Calu3 (cell line): ENCODE results near the gene RCCD1. TPM values are rescaled to one million over a fixed set of nuclear protein-coding genes. Genes with fewer than 3 reads are reported as not detected.

ENCODE experiments used
- BruUV-seq: library from RNA; stranded (reverse); fragments of 400-500 nt; replicated peaks from 2 replicates; lab custom pipeline; 2021; lab: Mats Ljungman, UMichigan
- CTCF ChIA-PET: fragments of 300-600 bp; sonication (Branson Sonifier 250); formaldehyde crosslinking; loops from one replicate; lab custom pipeline; 2022; ENCODE audit warnings: antibody characterized with exemption; lab: Charles Lee
- DNase-seq: peaks from one replicate; pipeline ENCODE4 v3.0.0; 2022
- H3K27ac Mint-ChIP-seq: one replicate; pipeline ENCODE4 v1.8.0; 2022; ENCODE audit warnings: mixed read lengths; ENCODE audit not compliant: unreplicated experiment
- H3K27me3 Mint-ChIP-seq: one replicate; pipeline ENCODE4 v1.8.0; 2022; ENCODE audit warnings: mixed read lengths; ENCODE audit not compliant: unreplicated experiment
- H3K36me3 Mint-ChIP-seq: one replicate; pipeline ENCODE4 v1.8.0; 2022; ENCODE audit warnings: mild to moderate bottlenecking, moderate library complexity, mixed read lengths; ENCODE audit not compliant: insufficient read depth, unreplicated experiment
- H3K4me1 Mint-ChIP-seq: one replicate; pipeline ENCODE4 v1.8.0; 2022; ENCODE audit warnings: mild to moderate bottlenecking, low read depth, mixed read lengths; ENCODE audit not compliant: unreplicated experiment
- H3K4me3 Mint-ChIP-seq: one replicate; pipeline ENCODE4 v1.8.0; 2022; ENCODE audit warnings: mild to moderate bottlenecking, low read depth, moderate library complexity, mixed read lengths; ENCODE audit not compliant: unreplicated experiment
- H3K9me3 Mint-ChIP-seq: one replicate; pipeline ENCODE4 v1.8.0; 2022; ENCODE audit warnings: low read depth, mixed read lengths; ENCODE audit not compliant: unreplicated experiment
- intact Hi-C: fragments of 100-400 bp; cut with micrococcal nuclease; formaldehyde crosslinking; loops from one replicate; pipeline ENCODE4 v1.10.0; 2022; ENCODE audit not compliant: unreplicated experiment
- total RNA-seq: library from RNA; stranded (reverse); gene quantifications from 2 replicates; pipeline ENCODE4 v1.2.3, GENCODE V29; 2022
- TF ChIP-seq, protein P1 (sequence below): fragments of 200-600 bp; IDR thresholded peaks from one replicate; pipeline ENCODE4 v1.8.0; 2022; ENCODE audit warnings: antibody characterized with exemption; ENCODE audit not compliant: unreplicated experiment

The RCCD1 gene
- total RNA-seq, 1 experiment from 2014 or later = 42.6 TPM

DNA sequence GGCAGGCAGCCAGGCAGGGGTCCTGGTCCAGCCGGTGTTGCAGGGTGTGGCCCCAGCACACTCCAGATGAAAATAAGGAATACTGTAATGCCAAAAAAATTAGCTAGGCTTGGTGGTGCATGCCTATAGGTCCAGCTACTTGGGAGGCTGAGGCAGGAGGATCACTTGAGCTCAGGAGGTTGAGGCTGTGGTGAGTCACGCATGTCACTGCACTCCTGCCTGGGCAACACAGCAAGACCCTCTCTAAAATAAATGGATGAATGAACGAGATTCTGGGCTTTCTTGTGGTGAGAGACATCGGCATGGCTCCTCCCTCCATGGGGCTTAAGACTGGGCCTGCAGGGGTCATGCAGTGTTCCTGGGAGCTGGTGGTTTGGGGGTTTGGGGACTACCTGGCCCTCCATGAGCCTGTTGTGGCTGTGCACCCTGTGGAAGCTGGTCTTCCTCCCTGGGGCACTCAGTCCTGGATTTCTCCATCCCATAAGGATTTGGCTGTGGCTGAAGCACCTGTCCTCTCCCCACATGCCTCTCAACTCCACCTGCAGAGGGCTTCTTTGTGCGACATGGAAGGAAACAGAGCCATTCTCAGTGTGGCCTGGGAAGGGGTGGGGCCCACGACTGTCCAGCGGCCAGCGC lies 7.6 kb upstream of the RCCD1 start:
- Mint-ChIP-seq H3K36me3 (peaks cover 55% of the 10 kb centered on the region), H3K27ac (no peak overlapping the region), H3K27me3 (no peaks in the 10 kb centered on the region), H3K4me1 (no peaks in the 10 kb centered on the region), H3K9me3 (no peaks in the 10 kb centered on the region), H3K4me3 (no peak overlapping the region)
- intact Hi-C loops = no loop called here
- no peak for DNase-seq
- CTCF ChIA-PET = interaction anchor here (0.5 to 1.2 kb wide), 3 partner anchors 86 to 279 kb away, joined by 3 to 4 read pairs (median 3); no protein-coding TSS in a partner anchor
- TF ChIP-seq, protein P1, sequence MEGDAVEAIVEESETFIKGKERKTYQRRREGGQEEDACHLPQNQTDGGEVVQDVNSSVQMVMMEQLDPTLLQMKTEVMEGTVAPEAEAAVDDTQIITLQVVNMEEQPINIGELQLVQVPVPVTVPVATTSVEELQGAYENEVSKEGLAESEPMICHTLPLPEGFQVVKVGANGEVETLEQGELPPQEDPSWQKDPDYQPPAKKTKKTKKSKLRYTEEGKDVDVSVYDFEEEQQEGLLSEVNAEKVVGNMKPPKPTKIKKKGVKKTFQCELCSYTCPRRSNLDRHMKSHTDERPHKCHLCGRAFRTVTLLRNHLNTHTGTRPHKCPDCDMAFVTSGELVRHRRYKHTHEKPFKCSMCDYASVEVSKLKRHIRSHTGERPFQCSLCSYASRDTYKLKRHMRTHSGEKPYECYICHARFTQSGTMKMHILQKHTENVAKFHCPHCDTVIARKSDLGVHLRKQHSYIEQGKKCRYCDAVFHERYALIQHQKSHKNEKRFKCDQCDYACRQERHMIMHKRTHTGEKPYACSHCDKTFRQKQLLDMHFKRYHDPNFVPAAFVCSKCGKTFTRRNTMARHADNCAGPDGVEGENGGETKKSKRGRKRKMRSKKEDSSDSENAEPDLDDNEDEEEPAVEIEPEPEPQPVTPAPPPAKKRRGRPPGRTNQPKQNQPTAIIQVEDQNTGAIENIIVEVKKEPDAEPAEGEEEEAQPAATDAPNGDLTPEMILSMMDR = no peak
- no TSS peak for BruUV-seq

DNA sequence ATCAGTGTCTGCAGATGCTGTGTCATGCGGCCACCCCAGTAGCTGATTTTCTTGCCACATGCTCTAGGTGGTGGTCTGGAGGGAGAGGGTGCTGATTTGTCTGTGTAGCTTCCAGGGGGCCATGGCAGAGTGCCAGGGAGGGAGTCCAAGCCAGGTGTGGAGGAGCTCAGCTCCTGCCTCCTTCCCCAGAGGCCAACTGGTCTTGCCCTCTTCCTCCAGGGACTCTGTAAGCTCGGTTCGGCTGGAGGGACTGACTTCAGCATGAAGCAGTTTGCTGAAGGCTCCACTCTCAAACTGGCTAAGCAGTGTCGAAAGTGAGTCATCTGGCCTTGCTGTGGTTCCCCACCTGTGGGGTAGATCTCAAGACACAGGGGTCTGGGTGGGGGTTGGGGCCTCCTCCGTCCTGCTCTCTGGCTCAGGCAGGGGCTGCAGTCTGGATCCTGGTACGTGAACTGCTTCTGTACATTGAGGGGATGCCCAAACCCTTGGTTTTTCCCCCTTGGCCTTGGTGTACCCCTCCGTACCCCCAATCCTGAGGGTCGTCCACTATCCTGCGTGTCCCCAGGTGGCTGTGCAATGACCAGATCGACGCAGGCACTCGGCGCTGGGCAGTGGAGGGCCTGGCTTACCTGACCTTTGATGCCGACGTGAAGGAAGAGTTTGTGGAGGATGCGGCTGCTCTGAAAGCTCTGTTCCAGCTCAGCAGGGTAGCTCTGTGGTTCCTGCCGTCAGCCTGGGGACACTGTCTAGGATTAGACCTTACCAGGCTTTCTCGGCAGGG lies 6.9 kb upstream of the RCCD1 start:
- no peaks in the 10 kb centered on the region for H3K4me1 Mint-ChIP-seq
- no peak for DNase-seq
- BruUV-seq = no TSS peak
- H3K27ac Mint-ChIP-seq = no peak overlapping the region
- H3K9me3 Mint-ChIP-seq = no peaks in the 10 kb centered on the region
- H3K27me3 Mint-ChIP-seq = no peaks in the 10 kb centered on the region
- TF ChIP-seq, protein P1 = no peak
- H3K36me3 Mint-ChIP-seq = peaks cover 60% of the 10 kb centered on the region
- intact Hi-C loops = no loop called here
- H3K4me3 Mint-ChIP-seq = no peak overlapping the region
- CTCF ChIA-PET = interaction anchor here (0.5 to 1.2 kb wide), 3 partner anchors 39 to 280 kb away, joined by 3 to 5 read pairs (median 3); no protein-coding TSS in a partner anchor

DNA sequence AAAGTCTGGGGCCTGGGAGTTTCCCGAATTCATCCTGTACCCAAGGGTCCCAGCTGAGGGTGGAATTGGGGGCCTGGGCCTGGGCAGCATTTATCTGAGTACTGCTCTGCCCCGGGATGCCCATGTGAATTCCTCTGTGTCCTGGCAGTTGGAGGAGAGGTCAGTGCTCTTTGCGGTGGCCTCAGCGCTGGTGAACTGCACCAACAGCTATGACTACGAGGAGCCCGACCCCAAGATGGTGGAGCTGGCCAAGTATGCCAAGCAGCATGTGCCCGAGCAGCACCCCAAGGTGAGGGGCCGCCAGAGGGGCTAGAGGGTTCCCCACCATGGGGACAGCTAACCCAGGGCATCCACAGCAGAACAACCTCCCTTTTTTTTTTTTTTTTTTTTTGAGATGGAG lies 6.2 kb upstream of the RCCD1 start:
- Mint-ChIP-seq H3K9me3 (no peaks in the 10 kb centered on the region), H3K4me3 (no peak overlapping the region), H3K4me1 (no peaks in the 10 kb centered on the region), H3K36me3 (peaks cover 59% of the 10 kb centered on the region), H3K27ac (no peak overlapping the region), H3K27me3 (no peaks in the 10 kb centered on the region)
- CTCF ChIA-PET = no interaction called here
- BruUV-seq = no TSS peak
- intact Hi-C loops = no loop called here
- TF ChIP-seq, protein P1 = no peak
- no peak for DNase-seq

DNA sequence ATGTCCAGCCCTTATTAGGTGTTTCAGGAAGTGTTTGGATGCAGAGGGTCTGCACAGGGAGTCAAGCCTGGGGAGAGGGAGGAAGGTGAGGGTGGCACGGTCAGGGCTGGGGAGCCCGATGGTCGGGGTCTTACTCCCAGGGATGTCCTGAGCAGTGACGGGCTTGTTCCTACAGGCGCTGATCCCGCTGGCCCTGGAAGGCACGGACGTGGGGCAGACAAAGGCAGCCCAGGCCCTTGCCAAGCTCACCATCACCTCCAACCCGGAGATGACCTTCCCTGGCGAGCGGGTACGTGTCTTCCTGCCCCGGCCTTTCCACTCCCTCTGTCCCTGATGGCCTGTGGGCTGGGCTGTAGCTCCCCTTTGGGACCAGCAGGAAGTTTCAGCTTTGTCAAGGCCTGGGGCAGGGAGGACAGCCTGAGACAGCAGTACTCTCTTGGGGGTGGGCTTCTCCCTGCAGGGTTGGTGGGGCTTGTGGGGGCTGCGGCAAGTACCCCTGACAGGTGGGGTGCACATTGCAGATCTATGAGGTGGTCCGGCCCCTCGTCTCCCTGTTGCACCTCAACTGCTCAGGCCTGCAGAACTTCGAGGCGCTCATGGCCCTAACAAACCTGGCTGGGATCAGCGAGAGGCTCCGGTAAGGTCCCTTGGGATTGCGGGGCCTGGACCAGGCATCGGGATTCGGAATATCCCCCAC lies 4.6 kb upstream of the RCCD1 start:
- no TSS peak for BruUV-seq
- H3K27ac Mint-ChIP-seq = no peak overlapping the region
- no peaks in the 10 kb centered on the region for H3K9me3 Mint-ChIP-seq
- no peak overlapping the region for H3K4me3 Mint-ChIP-seq
- intact Hi-C loops = loop anchor here (10.0 kb wide), 1 partner anchor 325 kb away; no protein-coding TSS in a partner anchor
- TF ChIP-seq, protein P1 = no peak
- no peaks in the 10 kb centered on the region for H3K4me1 Mint-ChIP-seq
- H3K27me3 Mint-ChIP-seq = no peaks in the 10 kb centered on the region
- CTCF ChIA-PET = interaction anchor here (0.6 to 1.7 kb wide), 2 partner anchors 18 to 28 kb away, joined by 3 to 4 read pairs; partner anchors contain the start of gene HDDC3
- peaks cover 62% of the 10 kb centered on the region for H3K36me3 Mint-ChIP-seq
- no peak for DNase-seq
